Neutrophil (primary cell): ENCODE results near the gene CPSF4.

Experiments
- H3K27ac ChIP-seq: fragments of 200-600 bp; sonication (generic); 2 replicates; pipeline ENCODE4 v1.5.1; 2016; ENCODE audit warnings: mild to moderate bottlenecking, moderate library complexity
- H3K27me3 ChIP-seq: fragments of 200-600 bp; sonication (generic); 2 replicates; pipeline ENCODE4 v1.6.0; 2016; ENCODE audit warnings: mild to moderate bottlenecking
- H3K36me3 ChIP-seq: fragments of 200-600 bp; sonication (generic); 2 replicates; pipeline ENCODE4 v1.5.1; 2017
- H3K4me1 ChIP-seq, 2 experiments: fragments of 200-600 bp in 1 of 2; sonication (generic) in 1 of 2; 1 replicate in 1 of 2; 2 replicates in 1 of 2; pipeline versions ENCODE4 v1.5.1 to v1.6.1; 2013 to 2016; ENCODE audit warnings: low read depth in 1 of 2, low read length in 1 of 2, mild to moderate bottlenecking in 1 of 2, moderate library complexity in 1 of 2; ENCODE audit not compliant: control insufficient read depth in 1 of 2, insufficient read depth in 1 of 2
- H3K4me3 ChIP-seq, 2 experiments: fragments of 200-600 bp in 1 of 2; sonication (generic) in 1 of 2; 1 replicate in 1 of 2; 2 replicates in 1 of 2; pipeline ENCODE4 v1.5.1; 2013 to 2016; ENCODE audit warnings: low read depth in 1 of 2, low read length in 1 of 2, mild to moderate bottlenecking in 1 of 2, moderate library complexity in 1 of 2
- H3K9me3 ChIP-seq: fragments of 200-600 bp; sonication (generic); 2 replicates; pipeline ENCODE4 v1.5.1; 2016
- CTCF ChIP-seq: fragments of 200-600 bp; sonication (generic); IDR thresholded peaks from 2 replicates; pipeline ENCODE4 v1.5.1; 2016; ENCODE audit warnings: antibody characterized with exemption

Gene CPSF4

GRCh38 chr7:99404977-99405320 is 33.8 kb upstream of the CPSF4 start:
- Histone ChIP-seq H3K9me3 (no peaks in the 10 kb centered on the region), H3K27ac (no peak overlapping the region), H3K4me3 (no peak overlapping the region), H3K4me1 (peaks cover 25 to 29% of the 10 kb centered on the region in 2 experiments), H3K27me3 (no peaks in the 10 kb centered on the region), H3K36me3 (peaks cover 40% of the 10 kb centered on the region)
- TF ChIP-seq CTCF: no peak

GRCh38 chr7:99406557-99406956 is 32.2 kb upstream of the CPSF4 start:
- Histone ChIP-seq H3K9me3 (no peaks in the 10 kb centered on the region), H3K27me3 (no peaks in the 10 kb centered on the region), H3K27ac (no peak overlapping the region), H3K4me3 (no peak overlapping the region), H3K4me1 (peaks cover 35 to 38% of the 10 kb centered on the region in 2 experiments), H3K36me3 (peaks cover 40% of the 10 kb centered on the region)
- TF ChIP-seq CTCF: no peak

GRCh38 chr7:99407872-99408378 is 30.8 kb upstream of the CPSF4 start:
- TF ChIP-seq CTCF: no peak
- Histone ChIP-seq H3K4me3 (peak overlapping the region; percentile 79 to 100), H3K4me1 (peaks cover 35 to 38% of the 10 kb centered on the region in 2 experiments), H3K36me3 (peaks cover 51% of the 10 kb centered on the region), H3K27me3 (no peaks in the 10 kb centered on the region), H3K9me3 (no peaks in the 10 kb centered on the region), H3K27ac (peak overlapping the region; percentile 96)

- Histone ChIP-seq H3K4me3 (peak within 1 kb of the TSS; percentile 79 to 100), H3K27ac (peak within 1 kb of the TSS; percentile 96), H3K9me3 (no peaks in the 10 kb centered on the region), H3K36me3 (peaks cover 51% of the 10 kb centered on the region), H3K4me1 (peaks cover 35 to 38% of the 10 kb centered on the region in 2 experiments), H3K27me3 (no peaks in the 10 kb centered on the region)
- TF ChIP-seq CTCF: peak; percentile 61
Measured at GRCh38 chr7:99408379-99409191, 30.2 kb upstream of the CPSF4 start, which contains the start of the genes BUD31 and PDAP1. Gene BUD31 (plus strand): TSS chr7:99408969. CDS start chr7:99411093, 2,124 bp downstream. Gene PDAP1 (minus strand): TSS chr7:99408597. CDS start chr7:99408548, 49 bp downstream.

- H3K4me1 ChIP-seq: peaks cover 35 to 38% of the 10 kb centered on the region in 2 experiments
- H3K27me3 ChIP-seq: no peaks in the 10 kb centered on the region
- H3K27ac ChIP-seq: peak overlapping the region; percentile 96
- H3K9me3 ChIP-seq: no peaks in the 10 kb centered on the region
- TF ChIP-seq CTCF: no peak
- peaks cover 51% of the 10 kb centered on the region for H3K36me3 ChIP-seq
- H3K4me3 ChIP-seq: peak overlapping the region; percentile 79 to 100
Measured at GRCh38 chr7:99409192-99409572, 29.6 kb upstream of the CPSF4 start.
